Colonic mucosa (tissue), 4 donors: ENCODE measurements around the gene HIPK2. TPM values are rescaled to one million over a fixed set of nuclear protein-coding genes. Genes with fewer than 3 reads are reported as not detected.
A peak's percentile ranks its signal among the peaks of the same experiment; 100 is the strongest.

Experiments
- DNase-seq: peaks from one replicate; pipeline ENCODE4 v3.0.0-alpha.2; 2020
- H3K27ac ChIP-seq: fragments of 200-600 bp; one replicate; pipeline ENCODE4 v1.8.0; 2021
- H3K27me3 ChIP-seq: fragments of 200-600 bp; one replicate; pipeline ENCODE4 v1.8.0; 2021
- H3K36me3 ChIP-seq: fragments of 200-600 bp; one replicate; pipeline ENCODE4 v1.8.0; 2021
- H3K4me1 ChIP-seq: fragments of 200-600 bp; one replicate; pipeline ENCODE4 v1.8.0; 2021; ENCODE audit warnings: mild to moderate bottlenecking
- H3K4me3 ChIP-seq: fragments of 200-600 bp; one replicate; pipeline ENCODE4 v1.8.0; 2021
- H3K9ac ChIP-seq, 2 donors: one replicate each; pipeline ENCODE4 v1.7.0; 2013; ENCODE audit warnings: control low read depth in 2 of 2, low read depth in 2 of 2, low read length in 2 of 2
- H3K9me3 ChIP-seq: fragments of 200-600 bp; one replicate; pipeline ENCODE4 v1.8.0; 2021
- CTCF ChIP-seq: fragments of 200-600 bp; IDR thresholded peaks from one replicate; pipeline ENCODE4 v1.8.0; 2022; ENCODE audit warnings: antibody characterized with exemption, mild to moderate bottlenecking
- intact Hi-C: fragments of 100-400 bp; cut with DNase I; formaldehyde crosslinking; loops from one replicate; pipeline ENCODE4 v1.14.1; 2022
- total RNA-seq, 2 donors: library from RNA; stranded (reverse); fragmentation: NEBNext Ultra II Directional in 1 of 2; extraction: Animal tissue kit (Norgen Biotek cat#: 25700) in 1 of 2; gene quantifications; one replicate each; pipeline ENCODE4 v1.2.1, GENCODE V29; 2021
- donor health status: healthy.
- donor health status: DM: no; HTN: no; CAD: no.
- donor health status: DM: no; HTN: no; CAD: no.

HIPK2 gene
- total RNA-seq, 2 donors from 2014 or later, result 25.3 to 28.4 TPM

GRCh38 chr7:139753081-139753692 lies 24.6 kb downstream of the HIPK2 start:
- H3K4me3 ChIP-seq, result no peak overlapping the region
- no peak for DNase-seq

GRCh38 chr7:139752604-139753003 lies 25.2 kb downstream of the HIPK2 start:
- H3K27me3 ChIP-seq, result no peaks in the 10 kb centered on the region
- no peak for TF ChIP-seq CTCF
- H3K4me1 ChIP-seq, result peaks cover 11% of the 10 kb centered on the region
- no peaks in the 10 kb centered on the region for H3K9me3 ChIP-seq
- no peak overlapping the region for H3K27ac ChIP-seq
- intact Hi-C loops, result no loop called here
- H3K9ac ChIP-seq, result peak overlapping the region in 1 of 2 donors; percentile 14
- DNase-seq, result no peak
- H3K4me3 ChIP-seq, result no peak overlapping the region
- H3K36me3 ChIP-seq, result no peaks in the 10 kb centered on the region

More at GRCh38 chr7:139753081-139753692, 24.6 kb downstream of the HIPK2 start:
- Histone ChIP-seq H3K9ac (peak overlapping the region in 1 of 2 donors; percentile 14), H3K27ac (peak overlapping the region; percentile 32), H3K4me1 (peaks cover 11% of the 10 kb centered on the region), H3K36me3 (no peaks in the 10 kb centered on the region), H3K27me3 (no peaks in the 10 kb centered on the region), H3K9me3 (no peaks in the 10 kb centered on the region)
- peak; percentile 31 for TF ChIP-seq CTCF
- intact Hi-C loops, result no loop called here

- Histone ChIP-seq H3K4me3 (no peak overlapping the region), H3K4me1 (peaks cover 11% of the 10 kb centered on the region), H3K36me3 (no peaks in the 10 kb centered on the region), H3K9me3 (no peaks in the 10 kb centered on the region), H3K27ac (no peak overlapping the region), H3K27me3 (no peaks in the 10 kb centered on the region), H3K9ac (no peak overlapping the region)
- no peak for DNase-seq
- intact Hi-C loops, result no loop called here
- no peak for TF ChIP-seq CTCF
Measured at GRCh38 chr7:139752148-139752547, 25.6 kb downstream of the HIPK2 start.

GRCh38 chr7:139750459-139751095 lies 27.2 kb downstream of the HIPK2 start:
- Histone ChIP-seq H3K9ac (no peak overlapping the region), H3K27me3 (no peaks in the 10 kb centered on the region), H3K36me3 (no peaks in the 10 kb centered on the region), H3K9me3 (no peaks in the 10 kb centered on the region), H3K27ac (no peak overlapping the region), H3K4me1 (peaks cover 11% of the 10 kb centered on the region), H3K4me3 (no peak overlapping the region)
- DNase-seq, result no peak
- TF ChIP-seq CTCF, result no peak
- intact Hi-C loops, result no loop called here

GRCh38 chr7:139749545-139749944 lies 28.3 kb downstream of the HIPK2 start:
- no peak for TF ChIP-seq CTCF
- no peak overlapping the region for H3K4me3 ChIP-seq
- H3K9me3 ChIP-seq, result no peaks in the 10 kb centered on the region
- no peak overlapping the region for H3K27ac ChIP-seq
- intact Hi-C loops, result no loop called here
- no peaks in the 10 kb centered on the region for H3K36me3 ChIP-seq
- no peak for DNase-seq
- H3K9ac ChIP-seq, result no peak overlapping the region
- H3K27me3 ChIP-seq, result no peaks in the 10 kb centered on the region
- H3K4me1 ChIP-seq, result peaks cover 11% of the 10 kb centered on the region
